ENCODE data around the gene SERTAD2.

DNA sequence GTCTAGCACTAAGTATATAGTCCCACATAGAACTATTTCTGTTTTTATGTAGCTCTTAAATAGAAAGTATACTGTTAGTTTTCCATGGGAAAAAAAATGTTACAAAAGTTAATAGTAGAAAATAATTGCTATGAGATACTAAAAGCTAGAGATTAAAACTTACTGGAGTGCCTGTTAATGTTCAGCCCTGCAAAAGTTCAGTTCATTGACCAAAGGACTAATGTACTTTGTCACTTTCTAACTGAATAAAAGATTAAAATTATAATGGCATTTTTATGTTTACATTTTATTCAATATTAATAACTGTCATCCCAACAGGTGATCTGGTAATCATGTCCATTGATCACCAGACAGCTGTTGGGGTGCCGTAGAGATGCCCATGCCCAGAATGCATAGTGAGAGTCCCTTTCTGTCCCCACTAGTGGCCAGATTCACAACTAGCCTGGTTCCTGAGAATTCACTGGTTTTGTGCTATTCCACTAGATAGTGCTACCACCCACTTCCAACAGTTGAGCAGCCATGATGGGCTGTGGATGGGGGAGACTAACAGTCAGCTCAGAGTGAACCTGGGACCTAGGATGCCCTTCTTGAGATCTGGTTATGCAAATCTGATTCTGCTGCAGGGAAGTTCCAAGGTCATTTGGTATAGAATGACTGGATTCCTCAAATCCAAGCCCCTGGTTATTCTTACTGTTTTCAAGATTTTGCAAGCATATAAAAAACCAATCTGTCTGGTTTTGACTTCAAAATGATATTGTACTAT is 71.8 kb downstream of the SERTAD2 start:
- no peak for TF ChIP-seq POLR2AphosphoS5 (IDR thresholded peaks at IDR 0.05; ENCODE audit: insufficient read depth, low read depth, low read length)
- TF ChIP-seq, protein P1, sequence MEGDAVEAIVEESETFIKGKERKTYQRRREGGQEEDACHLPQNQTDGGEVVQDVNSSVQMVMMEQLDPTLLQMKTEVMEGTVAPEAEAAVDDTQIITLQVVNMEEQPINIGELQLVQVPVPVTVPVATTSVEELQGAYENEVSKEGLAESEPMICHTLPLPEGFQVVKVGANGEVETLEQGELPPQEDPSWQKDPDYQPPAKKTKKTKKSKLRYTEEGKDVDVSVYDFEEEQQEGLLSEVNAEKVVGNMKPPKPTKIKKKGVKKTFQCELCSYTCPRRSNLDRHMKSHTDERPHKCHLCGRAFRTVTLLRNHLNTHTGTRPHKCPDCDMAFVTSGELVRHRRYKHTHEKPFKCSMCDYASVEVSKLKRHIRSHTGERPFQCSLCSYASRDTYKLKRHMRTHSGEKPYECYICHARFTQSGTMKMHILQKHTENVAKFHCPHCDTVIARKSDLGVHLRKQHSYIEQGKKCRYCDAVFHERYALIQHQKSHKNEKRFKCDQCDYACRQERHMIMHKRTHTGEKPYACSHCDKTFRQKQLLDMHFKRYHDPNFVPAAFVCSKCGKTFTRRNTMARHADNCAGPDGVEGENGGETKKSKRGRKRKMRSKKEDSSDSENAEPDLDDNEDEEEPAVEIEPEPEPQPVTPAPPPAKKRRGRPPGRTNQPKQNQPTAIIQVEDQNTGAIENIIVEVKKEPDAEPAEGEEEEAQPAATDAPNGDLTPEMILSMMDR (IDR thresholded peaks at IDR 0.05; ENCODE audit: extremely low read depth in 1 of 2, insufficient read depth in 1 of 2, low read depth in 1 of 2, low read length in 2 of 2) = no peak

Data from endothelial cell of umbilical vein (primary cell).